ENCODE results near the gene EPB42.
"Not testable (repeated sequence)": the region's sequence is repeated elsewhere in the genome, so short reads cannot be mapped to it uniquely, and the experiment has no call there.

The EPB42 gene

GRCh38 chr15:43185157-43186002 is 35.4 kb downstream of the EPB42 start, which contains the start of gene CCNDBP1:
Gene CCNDBP1, plus strand, starts transcription at chr15:43185403. Its CDS starts 96 bp downstream, at chr15:43185499.
- DNase-seq (ENCODE audit: low spot score) = peak; percentile 91

- DNase-seq (ENCODE audit: low spot score) = no peak
Measured at GRCh38 chr15:43184407-43185124, 36.3 kb downstream of the EPB42 start.

- DNase-seq (ENCODE audit: low spot score) = no peak
Measured at GRCh38 chr15:43183270-43183669, 37.5 kb downstream of the EPB42 start.

DNA sequence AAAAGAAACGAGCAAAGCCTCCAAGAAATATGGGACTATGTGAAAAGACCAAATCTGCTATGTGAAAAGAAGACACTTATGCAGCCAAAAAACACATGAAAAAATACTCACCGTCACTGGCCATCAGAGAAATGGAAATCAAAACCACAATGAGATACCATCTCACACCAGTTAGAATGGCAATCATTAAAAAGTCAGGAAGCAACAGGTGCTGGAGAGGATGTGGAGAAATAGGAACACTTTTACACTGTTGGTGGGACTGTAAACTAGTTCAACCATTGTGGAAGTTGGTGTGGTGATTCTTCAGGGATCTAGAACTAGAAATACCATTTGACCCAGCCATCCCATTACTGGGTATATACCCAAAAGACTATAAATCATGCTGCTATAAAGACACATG is 43.7 kb downstream of the EPB42 start:
- not testable (repeated sequence) for DNase-seq (ENCODE audit: low spot score)

DNA sequence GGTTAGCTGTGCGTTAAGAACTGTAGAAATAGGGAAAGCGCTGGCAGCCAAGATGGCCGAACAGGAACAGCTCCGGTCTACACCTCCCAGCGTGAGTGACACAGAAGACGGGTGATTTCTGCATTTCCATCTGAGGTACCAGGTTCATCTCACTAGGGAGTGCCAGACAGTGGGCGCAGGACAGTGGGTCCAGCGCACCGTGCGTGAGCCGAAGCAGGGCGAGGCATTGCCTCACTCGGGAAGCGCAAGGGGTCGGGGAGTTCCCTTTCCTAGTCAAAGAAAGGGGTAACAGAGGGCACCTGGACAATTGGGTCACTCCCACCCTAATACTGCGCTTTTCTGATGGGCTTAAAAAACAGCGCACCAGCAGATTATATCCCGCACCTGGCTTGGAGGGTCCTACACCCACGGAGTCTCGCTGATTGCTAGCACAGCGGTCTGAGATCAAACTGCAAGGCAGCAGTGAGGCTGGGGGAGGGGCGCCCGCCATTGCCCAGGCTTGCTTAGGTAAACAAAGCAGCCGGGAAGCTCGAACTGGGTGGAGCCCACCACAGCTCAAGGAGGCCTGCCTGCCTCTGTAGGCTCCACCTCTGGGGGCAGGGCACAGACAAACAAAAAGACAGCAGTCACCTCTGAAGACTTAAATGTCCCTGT is 45.0 kb downstream of the EPB42 start:
- DNase-seq (ENCODE audit: low spot score) = not testable (repeated sequence)

- peak; percentile 31 for DNase-seq (ENCODE audit: low spot score)
Measured at GRCh38 chr15:43169888-43170287, 50.9 kb downstream of the EPB42 start.

GRCh38 chr15:43168192-43169107 is 52.4 kb downstream of the EPB42 start:
- DNase-seq (ENCODE audit: low spot score) = no peak

DNA sequence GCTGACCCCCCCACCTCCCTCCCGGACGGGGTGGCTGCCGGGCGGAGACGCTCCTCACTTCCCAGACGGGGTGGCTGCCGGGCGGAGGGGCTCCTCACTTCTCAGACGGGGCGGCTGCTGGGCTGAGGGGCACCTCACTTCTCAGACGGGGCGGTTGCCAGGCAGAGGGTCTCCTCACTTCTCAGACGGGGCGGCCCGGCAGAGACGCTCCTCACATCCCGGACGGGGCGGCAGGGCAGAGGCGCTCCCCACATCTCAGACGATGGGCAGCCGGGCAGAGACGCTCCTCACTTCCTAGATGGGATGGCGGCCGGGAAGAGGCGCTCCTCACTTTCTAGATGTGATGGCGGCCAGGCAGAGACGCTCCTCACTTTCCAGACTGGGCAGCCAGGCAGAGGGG is 53.6 kb downstream of the EPB42 start:
- DNase-seq (ENCODE audit: low spot score) = not testable (repeated sequence)

DNA sequence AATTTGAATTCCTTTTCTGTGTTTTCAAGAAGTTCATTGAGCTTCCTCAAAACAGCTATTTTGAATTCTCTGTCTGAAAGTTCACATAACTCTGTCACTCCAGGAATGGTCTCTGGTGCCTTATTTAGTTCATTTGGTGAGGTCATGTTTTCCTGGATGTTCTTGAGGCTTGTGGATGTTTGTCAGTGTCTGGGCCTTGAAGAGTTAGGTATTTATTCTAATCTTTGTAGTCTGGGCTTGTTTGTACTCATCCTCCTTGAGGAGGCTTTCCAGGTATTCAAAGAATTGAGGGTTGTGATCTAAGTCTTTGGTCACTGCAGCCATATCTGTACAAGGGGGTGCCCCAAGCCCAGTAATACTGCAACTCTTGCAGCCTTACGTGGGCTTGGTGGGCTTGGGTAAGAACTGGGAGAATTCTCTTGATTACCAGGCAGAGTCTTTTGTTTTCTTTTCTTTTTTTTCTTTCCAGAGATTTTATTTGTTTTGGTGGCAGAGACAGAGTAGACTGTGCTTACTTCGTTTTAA is 55.0 kb downstream of the EPB42 start:
- no peak for DNase-seq (ENCODE audit: low spot score)

- DNase-seq (ENCODE audit: low spot score) = no peak
Measured at GRCh38 chr15:43153269-43153668, 67.5 kb downstream of the EPB42 start.

DNA sequence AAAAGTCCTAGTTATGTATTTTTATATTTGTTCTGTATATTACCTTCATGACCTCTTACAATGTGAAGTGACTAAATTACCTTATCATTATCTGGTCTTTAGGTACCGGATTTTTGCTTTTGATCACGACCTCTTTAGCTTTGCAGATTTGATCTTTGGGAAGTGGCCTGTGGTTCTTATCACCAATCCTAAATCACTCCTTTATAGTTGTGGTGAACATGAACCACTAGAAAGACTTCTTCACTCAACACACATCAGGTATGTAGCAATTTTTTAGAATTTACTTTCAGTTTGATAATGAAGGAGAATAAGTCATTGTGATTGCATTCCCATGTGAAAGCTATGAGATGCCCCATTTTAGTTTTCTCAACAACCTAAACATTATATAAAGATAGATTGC is 69.1 kb downstream of the EPB42 start:
- no peak for DNase-seq (ENCODE audit: low spot score)

GRCh38 chr15:43150191-43150929 is 70.5 kb downstream of the EPB42 start:
- peak; percentile 79 for DNase-seq (ENCODE audit: low spot score)
